Measurements from ENCODE around the gene NAT8L. TPM values are rescaled to one million over a fixed set of nuclear protein-coding genes. Genes with fewer than 3 reads are reported as not detected.

NAT8L gene
- total and polyA plus RNA-seq, 8 donors = 0.23 to 7.3 (median 4.5) TPM

DNA sequence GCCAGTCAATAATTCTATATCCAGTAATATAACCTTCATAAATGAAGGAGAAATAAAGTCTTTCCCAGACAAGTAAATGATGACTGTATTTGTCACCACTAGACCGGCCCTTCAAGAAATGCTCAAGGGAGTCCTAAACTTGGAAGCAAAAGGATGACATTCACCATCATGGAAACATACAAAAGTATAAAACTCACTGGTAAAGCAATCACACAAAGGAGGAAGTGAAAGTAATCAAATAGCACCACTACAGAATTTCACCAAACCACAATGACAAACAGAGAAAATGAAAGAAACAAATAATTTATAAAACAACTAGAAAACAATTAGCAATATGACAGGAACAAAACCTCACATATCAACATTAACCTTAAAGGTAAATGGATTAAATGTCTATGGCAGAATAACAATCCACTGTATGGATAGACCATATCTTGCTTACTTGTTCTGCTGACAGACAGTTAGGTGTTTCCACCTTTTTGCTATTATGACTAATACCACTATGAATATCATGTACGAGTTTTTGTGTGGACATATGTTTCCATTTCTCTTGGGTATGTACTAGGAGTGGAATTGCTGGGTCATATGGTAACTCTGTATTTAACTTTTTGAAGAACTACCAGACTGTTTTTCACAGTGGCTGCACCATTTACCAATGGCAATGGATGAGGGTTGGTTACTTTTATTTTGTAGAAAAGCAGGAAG, 44.9 kb downstream of the NAT8L start:
- TF ChIP-seq, protein P1, sequence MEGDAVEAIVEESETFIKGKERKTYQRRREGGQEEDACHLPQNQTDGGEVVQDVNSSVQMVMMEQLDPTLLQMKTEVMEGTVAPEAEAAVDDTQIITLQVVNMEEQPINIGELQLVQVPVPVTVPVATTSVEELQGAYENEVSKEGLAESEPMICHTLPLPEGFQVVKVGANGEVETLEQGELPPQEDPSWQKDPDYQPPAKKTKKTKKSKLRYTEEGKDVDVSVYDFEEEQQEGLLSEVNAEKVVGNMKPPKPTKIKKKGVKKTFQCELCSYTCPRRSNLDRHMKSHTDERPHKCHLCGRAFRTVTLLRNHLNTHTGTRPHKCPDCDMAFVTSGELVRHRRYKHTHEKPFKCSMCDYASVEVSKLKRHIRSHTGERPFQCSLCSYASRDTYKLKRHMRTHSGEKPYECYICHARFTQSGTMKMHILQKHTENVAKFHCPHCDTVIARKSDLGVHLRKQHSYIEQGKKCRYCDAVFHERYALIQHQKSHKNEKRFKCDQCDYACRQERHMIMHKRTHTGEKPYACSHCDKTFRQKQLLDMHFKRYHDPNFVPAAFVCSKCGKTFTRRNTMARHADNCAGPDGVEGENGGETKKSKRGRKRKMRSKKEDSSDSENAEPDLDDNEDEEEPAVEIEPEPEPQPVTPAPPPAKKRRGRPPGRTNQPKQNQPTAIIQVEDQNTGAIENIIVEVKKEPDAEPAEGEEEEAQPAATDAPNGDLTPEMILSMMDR (IDR thresholded peaks at IDR 0.05) = no peak
- no peak for DNase-seq
- Histone ChIP-seq H3K27me3 (peaks cover 0 to 28% of the 10 kb centered on the region in 2 donors), H3K36me3 (no peaks in the 10 kb centered on the region), H3K4me1 (no peaks in the 10 kb centered on the region), H3K27ac (no peak overlapping the region), H3K9me3 (peaks cover 0 to 23% of the 10 kb centered on the region in 2 donors), H3K4me3 (no peak overlapping the region)
- no peak for ATAC-seq
- intact Hi-C loops (cut with DNase I) = no loop called here

GRCh38 chr4:2104556-2105345, 45.6 kb downstream of the NAT8L start:
- no peak for ATAC-seq
- H3K27ac ChIP-seq = no peak overlapping the region
- intact Hi-C loops (cut with DNase I) = no loop called here
- no peak overlapping the region for H3K4me3 ChIP-seq
- no peak for DNase-seq
- TF ChIP-seq, protein P1 (IDR thresholded peaks at IDR 0.05) = no peak
- H3K9me3 ChIP-seq = peaks cover 0 to 23% of the 10 kb centered on the region in 2 donors
- H3K4me1 ChIP-seq = no peaks in the 10 kb centered on the region
- H3K27me3 ChIP-seq = peaks cover 0 to 30% of the 10 kb centered on the region in 2 donors
- no peaks in the 10 kb centered on the region for H3K36me3 ChIP-seq

GRCh38 chr4:2105559-2105958, 46.4 kb downstream of the NAT8L start:
- ATAC-seq = no peak
- peaks cover 0 to 23% of the 10 kb centered on the region in 2 donors for H3K9me3 ChIP-seq
- TF ChIP-seq, protein P1 (IDR thresholded peaks at IDR 0.05) = no peak
- peaks cover 0 to 29% of the 10 kb centered on the region in 2 donors for H3K27me3 ChIP-seq
- DNase-seq = no peak
- H3K4me1 ChIP-seq = no peaks in the 10 kb centered on the region
- no peak overlapping the region for H3K4me3 ChIP-seq
- H3K27ac ChIP-seq = no peak overlapping the region
- H3K36me3 ChIP-seq = no peaks in the 10 kb centered on the region
- intact Hi-C loops (cut with DNase I) = no loop called here

DNA sequence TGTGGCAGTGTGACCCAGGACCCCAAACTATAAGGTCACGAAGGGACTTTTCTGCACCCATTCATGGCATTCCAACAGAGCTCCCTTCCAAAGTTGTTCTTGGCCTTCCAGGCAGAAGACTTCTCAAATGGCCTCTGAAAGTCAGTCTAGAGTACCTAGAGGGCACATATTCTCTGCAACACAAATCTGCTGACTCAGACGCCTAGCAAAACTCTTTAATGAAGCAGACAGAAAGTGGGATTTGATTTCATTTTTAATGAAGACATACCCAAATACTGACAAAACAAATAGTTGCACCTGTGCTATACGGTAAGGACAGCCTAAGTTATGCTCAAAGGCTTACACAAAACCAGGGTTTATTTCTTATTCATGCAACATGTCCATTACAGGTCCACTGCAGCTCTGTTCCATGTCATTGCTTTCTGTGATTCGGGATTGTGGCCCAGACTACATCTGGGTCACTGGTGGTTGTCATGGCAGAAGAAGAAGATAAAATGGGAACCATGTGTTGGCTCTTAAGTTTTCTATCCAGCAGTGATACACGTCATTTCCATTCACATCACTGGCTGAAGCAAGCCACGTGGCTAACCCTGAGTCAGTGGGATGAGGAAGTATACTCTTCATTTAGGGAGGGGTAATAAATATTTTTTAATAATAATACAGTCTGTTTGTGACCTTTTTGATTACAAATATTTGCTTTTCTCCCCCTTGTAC, 57.7 kb downstream of the NAT8L start:
- no peaks in the 10 kb centered on the region for H3K9me3 ChIP-seq
- no peak overlapping the region for H3K4me3 ChIP-seq
- no peaks in the 10 kb centered on the region for H3K36me3 ChIP-seq
- intact Hi-C loops (cut with DNase I) = no loop called here
- ATAC-seq (no peak), DNase-seq (no peak)
- H3K27me3 ChIP-seq = no peaks in the 10 kb centered on the region
- no peak overlapping the region for H3K27ac ChIP-seq
- TF ChIP-seq, protein P1 (IDR thresholded peaks at IDR 0.05) = no peak
- H3K4me1 ChIP-seq = no peaks in the 10 kb centered on the region

Other genes starting within 250 kb of the NAT8L start
- 10 to 100 TPM; 40.8 to 52.3 TPM for gene LETM1, start 203.2 kb upstream of the NAT8L start, total RNA-seq
- 10 to 100 TPM; 17.9 to 27.9 (median 20.4) TPM for gene LETM1, start 203.2 kb upstream of the NAT8L start, polyA plus RNA-seq (ENCODE audit: insufficient read length in 6 of 6)
- gene NSD2, start 187.9 kb upstream of the NAT8L start, total RNA-seq = 10 to 100 TPM; 53.6 to 60.0 TPM
- gene NSD2, start 187.9 kb upstream of the NAT8L start, polyA plus RNA-seq (ENCODE audit: insufficient read length in 6 of 6) = 10 to 100 TPM; 69.2 to 93.8 (median 82.4) TPM
- 10 to 100 TPM; 22.5 to 22.9 TPM for gene NELFA, start 50.4 kb upstream of the NAT8L start, total RNA-seq
- 10 to 100 TPM; 25.6 to 36.4 (median 32.6) TPM for gene NELFA, start 50.4 kb upstream of the NAT8L start, polyA plus RNA-seq (ENCODE audit: insufficient read length in 6 of 6)
- gene HAUS3, start 182.8 kb downstream of the NAT8L start, total RNA-seq = 10 to 100 TPM in 1 of 2 donors, 1 to 10 TPM in 1; 9.7 to 13.3 TPM
- 10 to 100 TPM; 19.5 to 26.7 (median 24.1) TPM for gene HAUS3, start 182.8 kb downstream of the NAT8L start, polyA plus RNA-seq (ENCODE audit: insufficient read length in 6 of 6)
- 1 to 10 TPM; 3.3 to 3.6 TPM for gene POLN, start 182.8 kb downstream of the NAT8L start, total RNA-seq
- gene POLN, start 182.8 kb downstream of the NAT8L start, polyA plus RNA-seq (ENCODE audit: insufficient read length in 6 of 6) = 1 to 10 TPM; 2.7 to 5.7 (median 4.3) TPM
- 10 to 100 TPM; 52.4 to 84.6 TPM for gene MXD4, start 202.8 kb downstream of the NAT8L start, total RNA-seq
- gene MXD4, start 202.8 kb downstream of the NAT8L start, polyA plus RNA-seq (ENCODE audit: insufficient read length in 6 of 6) = 100 to 1,000 TPM in 1 of 6 donors, 10 to 100 TPM in 5; 71.8 to 113 (median 84.0) TPM

All from left lung (tissue), 10 donors.